Nephron (organoid): ENCODE measurements around the gene NTM.

Source experiments
- H3K27ac Mint-ChIP-seq, 3 experiments: 2 replicates each; pipeline ENCODE4 v1.8.0; 2020; ENCODE audit warnings: mixed read lengths in 3 of 3, mild to moderate bottlenecking in 2 of 3, moderate library complexity in 1 of 3
- H3K27me3 Mint-ChIP-seq: 2 replicates; pipeline ENCODE4 v1.8.0; 2021; ENCODE audit warnings: low read depth, mild to moderate bottlenecking, moderate library complexity, mixed read lengths
- H3K36me3 Mint-ChIP-seq: 2 replicates; pipeline ENCODE4 v1.8.0; 2020; ENCODE audit warnings: low read depth, mixed read lengths
- H3K4me1 Mint-ChIP-seq: 2 replicates; pipeline ENCODE4 v1.8.0; 2020; ENCODE audit warnings: mixed read lengths
- H3K4me3 Mint-ChIP-seq, 3 experiments: 2 replicates each; pipeline ENCODE4 v1.8.0; 2020; ENCODE audit warnings: mild to moderate bottlenecking in 3 of 3, mixed read lengths in 3 of 3, moderate library complexity in 2 of 3
- H3K9me3 Mint-ChIP-seq: 2 replicates; pipeline ENCODE4 v1.8.0; 2020; ENCODE audit warnings: mixed read lengths
- TF ChIP-seq, protein P1 (sequence below), 3 experiments: fragments of 200-600 bp; sonication (generic); IDR thresholded peaks; one replicate each; pipeline ENCODE4 v1.5.0; 2021; ENCODE audit warnings: antibody characterized with exemption in 3 of 3; ENCODE audit not compliant: unreplicated experiment in 3 of 3

Gene NTM

GRCh38 chr11:131447277-131447815, 76.9 kb downstream of the NTM start:
- TF ChIP-seq, protein P1, sequence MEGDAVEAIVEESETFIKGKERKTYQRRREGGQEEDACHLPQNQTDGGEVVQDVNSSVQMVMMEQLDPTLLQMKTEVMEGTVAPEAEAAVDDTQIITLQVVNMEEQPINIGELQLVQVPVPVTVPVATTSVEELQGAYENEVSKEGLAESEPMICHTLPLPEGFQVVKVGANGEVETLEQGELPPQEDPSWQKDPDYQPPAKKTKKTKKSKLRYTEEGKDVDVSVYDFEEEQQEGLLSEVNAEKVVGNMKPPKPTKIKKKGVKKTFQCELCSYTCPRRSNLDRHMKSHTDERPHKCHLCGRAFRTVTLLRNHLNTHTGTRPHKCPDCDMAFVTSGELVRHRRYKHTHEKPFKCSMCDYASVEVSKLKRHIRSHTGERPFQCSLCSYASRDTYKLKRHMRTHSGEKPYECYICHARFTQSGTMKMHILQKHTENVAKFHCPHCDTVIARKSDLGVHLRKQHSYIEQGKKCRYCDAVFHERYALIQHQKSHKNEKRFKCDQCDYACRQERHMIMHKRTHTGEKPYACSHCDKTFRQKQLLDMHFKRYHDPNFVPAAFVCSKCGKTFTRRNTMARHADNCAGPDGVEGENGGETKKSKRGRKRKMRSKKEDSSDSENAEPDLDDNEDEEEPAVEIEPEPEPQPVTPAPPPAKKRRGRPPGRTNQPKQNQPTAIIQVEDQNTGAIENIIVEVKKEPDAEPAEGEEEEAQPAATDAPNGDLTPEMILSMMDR (IDR thresholded peaks at IDR 0.05; ENCODE audit: unreplicated experiment in 3 of 3): no peak
- Mint-ChIP-seq H3K36me3 (no peaks in the 10 kb centered on the region), H3K4me3 (no peak overlapping the region), H3K9me3 (no peaks in the 10 kb centered on the region), H3K4me1 (no peaks in the 10 kb centered on the region), H3K27ac (no peak overlapping the region), H3K27me3 (peaks cover 20% of the 10 kb centered on the region)

- Mint-ChIP-seq H3K4me3 (no peak overlapping the region), H3K27me3 (peaks cover 21% of the 10 kb centered on the region), H3K9me3 (no peaks in the 10 kb centered on the region), H3K36me3 (no peaks in the 10 kb centered on the region), H3K4me1 (no peaks in the 10 kb centered on the region), H3K27ac (no peak overlapping the region)
- TF ChIP-seq, protein P1 (IDR thresholded peaks at IDR 0.05; ENCODE audit: unreplicated experiment in 3 of 3): no peak
Measured at GRCh38 chr11:131447898-131448297, 77.5 kb downstream of the NTM start.

- no peaks in the 10 kb centered on the region for H3K36me3 Mint-ChIP-seq
- H3K9me3 Mint-ChIP-seq: no peaks in the 10 kb centered on the region
- H3K27ac Mint-ChIP-seq: no peak overlapping the region
- peaks cover 30% of the 10 kb centered on the region for H3K27me3 Mint-ChIP-seq
- TF ChIP-seq, protein P1 (IDR thresholded peaks at IDR 0.05; ENCODE audit: unreplicated experiment in 3 of 3): no peak
- no peak overlapping the region for H3K4me3 Mint-ChIP-seq
- H3K4me1 Mint-ChIP-seq: no peaks in the 10 kb centered on the region
Measured at GRCh38 chr11:131449036-131450019, 78.9 kb downstream of the NTM start.

DNA sequence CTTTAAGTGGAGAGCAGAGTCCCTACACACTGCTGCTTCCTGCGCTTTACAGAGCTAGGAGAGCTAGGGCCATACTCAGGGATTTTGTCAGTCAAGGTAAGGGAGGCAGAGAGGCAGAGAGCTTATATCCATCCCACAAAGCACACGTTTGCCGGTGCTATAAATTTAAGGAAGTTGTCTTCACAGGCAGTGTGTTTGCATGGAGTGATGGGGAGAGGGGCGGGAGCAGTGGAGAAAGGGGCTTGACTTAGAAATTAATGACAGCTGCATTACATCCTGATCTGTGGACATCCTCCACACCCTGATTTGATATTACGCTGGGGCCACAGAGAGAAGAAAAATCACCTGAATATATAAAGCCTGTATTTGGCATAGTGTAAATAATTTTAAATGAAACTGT, 84.1 kb downstream of the NTM start:
- peaks cover 29% of the 10 kb centered on the region for H3K27me3 Mint-ChIP-seq
- H3K9me3 Mint-ChIP-seq: no peaks in the 10 kb centered on the region
- H3K4me3 Mint-ChIP-seq: no peak overlapping the region
- TF ChIP-seq, protein P1 (IDR thresholded peaks at IDR 0.05; ENCODE audit: unreplicated experiment in 3 of 3): no peak
- H3K4me1 Mint-ChIP-seq: no peaks in the 10 kb centered on the region
- H3K36me3 Mint-ChIP-seq: no peaks in the 10 kb centered on the region
- no peak overlapping the region for H3K27ac Mint-ChIP-seq

DNA sequence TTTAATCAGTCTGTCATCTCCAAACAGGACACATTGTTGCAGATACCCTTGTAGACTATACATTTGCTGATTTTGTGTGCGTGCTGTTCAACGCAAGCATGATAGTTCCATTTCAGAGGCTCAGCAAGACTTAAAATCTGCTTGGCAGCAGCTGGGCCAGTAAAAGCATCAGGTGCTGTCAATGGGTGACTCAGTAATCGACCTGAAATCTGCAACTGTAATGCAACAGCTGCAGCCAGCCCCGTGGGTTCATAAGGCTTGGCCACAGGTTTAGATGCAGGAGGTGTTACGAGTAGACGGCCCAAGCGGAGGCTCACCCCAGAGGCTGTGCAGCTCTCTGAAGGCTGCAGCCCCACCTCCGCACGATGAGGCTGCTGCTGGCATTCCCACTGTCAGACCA, 84.6 kb downstream of the NTM start:
- H3K27ac Mint-ChIP-seq: no peak overlapping the region
- TF ChIP-seq, protein P1 (IDR thresholded peaks at IDR 0.05; ENCODE audit: unreplicated experiment in 3 of 3): no peak
- no peak overlapping the region for H3K4me3 Mint-ChIP-seq
- no peaks in the 10 kb centered on the region for H3K4me1 Mint-ChIP-seq
- H3K9me3 Mint-ChIP-seq: no peaks in the 10 kb centered on the region
- no peaks in the 10 kb centered on the region for H3K36me3 Mint-ChIP-seq
- H3K27me3 Mint-ChIP-seq: peaks cover 27% of the 10 kb centered on the region
